ENCODE results near the gene MMP11. TPM values are rescaled to one million over a fixed set of nuclear protein-coding genes. Genes with fewer than 3 reads are reported as not detected.
"Not testable (repeated sequence)": the region's sequence is repeated elsewhere in the genome, so short reads cannot be mapped to it uniquely, and the experiment has no call there.

MMP11 gene
- 0.87 and 1.0 TPM in 2 replicates for total RNA-seq

- Mint-ChIP-seq H3K4me3 (ENCODE audit: low read depth) (peak within 1 kb of the TSS; percentile 52), H3K9me3 (no peaks in the 10 kb centered on the region), H3K27me3 (ENCODE audit: low read depth) (peaks cover 16% of the 10 kb centered on the region), H3K36me3 (ENCODE audit: low read depth) (no peaks in the 10 kb centered on the region), H3K4me1 (ENCODE audit: low read depth) (peaks cover 5% of the 10 kb centered on the region), H3K27ac (no peak within 1 kb of the TSS)
- no peak for DNase-seq (ENCODE audit: low spot score)
- intact Hi-C loops (cut with micrococcal nuclease), result no loop called here
These were observed at the start of gene MMP11 for GRCh38 chr22:23772649-23773473. Gene MMP11 (plus strand): TSS chr22:23772849. CDS start chr22:23772871, 22 bp downstream.

GRCh38 chr22:23728108-23728507 is 44.5 kb upstream of the MMP11 start:
- H3K4me1 Mint-ChIP-seq (ENCODE audit: low read depth); H3K27me3 Mint-ChIP-seq (ENCODE audit: low read depth); DNase-seq (ENCODE audit: low spot score); H3K9me3 Mint-ChIP-seq; H3K36me3 Mint-ChIP-seq (ENCODE audit: low read depth); H3K27ac Mint-ChIP-seq; H3K4me3 Mint-ChIP-seq (ENCODE audit: low read depth); intact Hi-C loops (cut with micrococcal nuclease): not testable (repeated sequence)

- H3K4me3 Mint-ChIP-seq (ENCODE audit: low read depth), result no peak overlapping the region
- DNase-seq (ENCODE audit: low spot score), result no peak
- no peaks in the 10 kb centered on the region for H3K27me3 Mint-ChIP-seq (ENCODE audit: low read depth)
- no peaks in the 10 kb centered on the region for H3K36me3 Mint-ChIP-seq (ENCODE audit: low read depth)
- no peaks in the 10 kb centered on the region for H3K4me1 Mint-ChIP-seq (ENCODE audit: low read depth)
- H3K9me3 Mint-ChIP-seq, result no peaks in the 10 kb centered on the region
- no peak overlapping the region for H3K27ac Mint-ChIP-seq
- intact Hi-C loops (cut with micrococcal nuclease), result no loop called here
These were observed 35.0 kb upstream of the MMP11 start for GRCh38 chr22:23737696-23738095.

GRCh38 chr22:23742505-23743264 is 30.0 kb upstream of the MMP11 start:
- Mint-ChIP-seq H3K4me1 (ENCODE audit: low read depth) (no peaks in the 10 kb centered on the region), H3K36me3 (ENCODE audit: low read depth) (peaks cover 24% of the 10 kb centered on the region), H3K4me3 (ENCODE audit: low read depth) (no peak overlapping the region), H3K9me3 (no peaks in the 10 kb centered on the region), H3K27ac (no peak overlapping the region), H3K27me3 (ENCODE audit: low read depth) (no peaks in the 10 kb centered on the region)
- no peak for DNase-seq (ENCODE audit: low spot score)
- intact Hi-C loops (cut with micrococcal nuclease), result no loop called here

GRCh38 chr22:23743303-23743705 is 29.3 kb upstream of the MMP11 start:
- intact Hi-C loops (cut with micrococcal nuclease), result no loop called here

GRCh38 chr22:23744001-23744400 is 28.6 kb upstream of the MMP11 start:
- intact Hi-C loops (cut with micrococcal nuclease), result no loop called here
- Mint-ChIP-seq H3K27ac (no peak overlapping the region), H3K36me3 (ENCODE audit: low read depth) (peaks cover 24% of the 10 kb centered on the region), H3K9me3 (no peaks in the 10 kb centered on the region), H3K27me3 (ENCODE audit: low read depth) (no peaks in the 10 kb centered on the region), H3K4me3 (ENCODE audit: low read depth) (no peak overlapping the region), H3K4me1 (ENCODE audit: low read depth) (no peaks in the 10 kb centered on the region)
- no peak for DNase-seq (ENCODE audit: low spot score)

More at GRCh38 chr22:23743303-23743705, 29.3 kb upstream of the MMP11 start:
- Mint-ChIP-seq H3K4me1 (ENCODE audit: low read depth) (no peaks in the 10 kb centered on the region), H3K9me3 (no peaks in the 10 kb centered on the region), H3K36me3 (ENCODE audit: low read depth) (peaks cover 24% of the 10 kb centered on the region), H3K27ac (no peak overlapping the region), H3K4me3 (ENCODE audit: low read depth) (no peak overlapping the region), H3K27me3 (ENCODE audit: low read depth) (no peaks in the 10 kb centered on the region)
- no peak for DNase-seq (ENCODE audit: low spot score)

- intact Hi-C loops (cut with micrococcal nuclease), result no loop called here
- no peak for DNase-seq (ENCODE audit: low spot score)
- Mint-ChIP-seq H3K9me3 (no peaks in the 10 kb centered on the region), H3K36me3 (ENCODE audit: low read depth) (peaks cover 24% of the 10 kb centered on the region), H3K27me3 (ENCODE audit: low read depth) (no peaks in the 10 kb centered on the region), H3K4me3 (ENCODE audit: low read depth) (no peak overlapping the region), H3K4me1 (ENCODE audit: low read depth) (no peaks in the 10 kb centered on the region), H3K27ac (no peak overlapping the region)
These were observed 28.2 kb upstream of the MMP11 start for GRCh38 chr22:23744485-23744884.

- DNase-seq (ENCODE audit: low spot score), result no peak
- Mint-ChIP-seq H3K36me3 (ENCODE audit: low read depth) (peaks cover 24% of the 10 kb centered on the region), H3K27ac (no peak overlapping the region), H3K4me3 (ENCODE audit: low read depth) (no peak overlapping the region), H3K27me3 (ENCODE audit: low read depth) (no peaks in the 10 kb centered on the region), H3K4me1 (ENCODE audit: low read depth) (peaks cover 11% of the 10 kb centered on the region), H3K9me3 (no peaks in the 10 kb centered on the region)
- intact Hi-C loops (cut with micrococcal nuclease), result no loop called here
These were observed 26.9 kb upstream of the MMP11 start for GRCh38 chr22:23745791-23746190.

GRCh38 chr22:23749841-23750301 is 22.8 kb upstream of the MMP11 start:
- Mint-ChIP-seq H3K27me3 (ENCODE audit: low read depth) (no peaks in the 10 kb centered on the region), H3K9me3 (no peaks in the 10 kb centered on the region), H3K4me1 (ENCODE audit: low read depth) (peaks cover 15% of the 10 kb centered on the region), H3K4me3 (ENCODE audit: low read depth) (peak overlapping the region; percentile 82), H3K27ac (no peak overlapping the region), H3K36me3 (ENCODE audit: low read depth) (peaks cover 8% of the 10 kb centered on the region)
- intact Hi-C loops (cut with micrococcal nuclease), result loop anchor here (5.0 kb wide), 1 partner anchor 43 kb away; no protein-coding TSS in a partner anchor
- no peak for DNase-seq (ENCODE audit: low spot score)

GRCh38 chr22:23750367-23750713 is 22.3 kb upstream of the MMP11 start:
- Mint-ChIP-seq H3K27ac (no peak overlapping the region), H3K4me3 (ENCODE audit: low read depth) (peak overlapping the region; percentile 82), H3K36me3 (ENCODE audit: low read depth) (peaks cover 4% of the 10 kb centered on the region), H3K9me3 (no peaks in the 10 kb centered on the region), H3K27me3 (ENCODE audit: low read depth) (no peaks in the 10 kb centered on the region), H3K4me1 (ENCODE audit: low read depth) (peaks cover 15% of the 10 kb centered on the region)
- intact Hi-C loops (cut with micrococcal nuclease), result loop anchor here (5.0 kb wide), 1 partner anchor 43 kb away; no protein-coding TSS in a partner anchor
- DNase-seq (ENCODE audit: low spot score), result no peak

GRCh38 chr22:23750714-23751440 is 21.8 kb upstream of the MMP11 start, which contains the start of gene ZNF70:
Gene ZNF70 (minus strand): TSS chr22:23751112. CDS start chr22:23745140, 5,972 bp downstream.
- Mint-ChIP-seq H3K27ac (no peak within 1 kb of the TSS), H3K27me3 (ENCODE audit: low read depth) (no peaks in the 10 kb centered on the region), H3K4me1 (ENCODE audit: low read depth) (peaks cover 15% of the 10 kb centered on the region), H3K9me3 (no peaks in the 10 kb centered on the region), H3K36me3 (ENCODE audit: low read depth) (peaks cover 3% of the 10 kb centered on the region), H3K4me3 (ENCODE audit: low read depth) (peak within 1 kb of the TSS; percentile 82)
- intact Hi-C loops (cut with micrococcal nuclease), result loop anchor here (5.0 kb wide), 1 partner anchor 44 kb away; no protein-coding TSS in a partner anchor
- peak; percentile 77 for DNase-seq (ENCODE audit: low spot score)

GRCh38 chr22:23751441-23751996 is 21.1 kb upstream of the MMP11 start:
- DNase-seq (ENCODE audit: low spot score), result no peak
- Mint-ChIP-seq H3K9me3 (no peaks in the 10 kb centered on the region), H3K27me3 (ENCODE audit: low read depth) (no peaks in the 10 kb centered on the region), H3K36me3 (ENCODE audit: low read depth) (no peaks in the 10 kb centered on the region), H3K4me1 (ENCODE audit: low read depth) (peaks cover 15% of the 10 kb centered on the region), H3K27ac (no peak overlapping the region), H3K4me3 (ENCODE audit: low read depth) (peak overlapping the region; percentile 71)
- intact Hi-C loops (cut with micrococcal nuclease), result loop anchor here (5.0 kb wide), 1 partner anchor 44 kb away; no protein-coding TSS in a partner anchor

Data from activated T-helper 2 cell treated with anti-CD3 and anti-CD28 coated beads, Interferon-gamma antibody, Interleukin-2, Interleukin-4, amounts not matched to agents 10 μg/mL and 5 μg/mL and 100 μg/mL, durations not matched to agents 14 hours and 24 hours and 36 hours (primary cell).